ENCODE data around the gene HOXB3. TPM values are rescaled to one million over a fixed set of nuclear protein-coding genes. Genes with fewer than 3 reads are reported as not detected.

HOXB3 gene
- total RNA-seq, 1 experiment from 2014 or later, result not detected

GRCh38 chr17:48545022-48545375, 45.0 kb downstream of the HOXB3 start, which contains the start of gene HOXB2:
TSS of gene HOXB2 (minus strand) at chr17:48545109. CDS start at chr17:48544911, 198 bp downstream.
- H2AFZ ChIP-seq (ENCODE audit: low read length), result no peak within 1 kb of the TSS
- no peak within 1 kb of the TSS for H2AK5ac ChIP-seq (ENCODE audit: insufficient read length, low read length)
- no peaks in the 10 kb centered on the region for H3K79me2 ChIP-seq (ENCODE audit: insufficient read depth, low read length)
- H3K27ac ChIP-seq (ENCODE audit: insufficient read length, low read depth, low read length), result no peak within 1 kb of the TSS
- no peaks in the 10 kb centered on the region for H4K20me1 ChIP-seq (ENCODE audit: control insufficient read depth, insufficient read depth, insufficient read length)
- H3K23me2 ChIP-seq (ENCODE audit: insufficient read length, low read depth, low read length, poor library complexity, severe bottlenecking), result peaks cover 6% of the 10 kb centered on the region
- Mint-ChIP-seq H3K4me1 (peaks cover 36 to 70% of the 10 kb centered on the region in 2 experiments), H3K4me3 (peak within 1 kb of the TSS in 1 of 2 experiments; percentile 59; a peak in 2 of 5 replicates), H3K9me3 (peaks cover 1 to 20% of the 10 kb centered on the region in 2 experiments; a peak in 3 of 5 replicates), H3K36me3 (ENCODE audit: insufficient read depth in 1 of 3, low read depth in 3 of 3) (no peaks in the 10 kb centered on the region; a peak in 1 of 7 replicates), H3K27me3 (ENCODE audit: low read depth) (peaks cover 99% of the 10 kb centered on the region), H3K27ac (no peak within 1 kb of the TSS; a peak in 1 of 7 replicates)
- no peaks in the 10 kb centered on the region for H3K9me3 ChIP-seq (ENCODE audit: control insufficient read depth, low read depth, low read length)
- no peak within 1 kb of the TSS for H2BK12ac ChIP-seq (ENCODE audit: insufficient read length, low read depth, low read length)
- no peak within 1 kb of the TSS for H3K23ac ChIP-seq (ENCODE audit: insufficient read length, low read depth, low read length)
- H4K91ac ChIP-seq (ENCODE audit: insufficient read length, low read depth, low read length), result no peak within 1 kb of the TSS
- DNase-seq, result no peak
- no peak within 1 kb of the TSS for H3K56ac ChIP-seq (ENCODE audit: insufficient read length, low read depth, low read length)
- no peak within 1 kb of the TSS for H2BK15ac ChIP-seq (ENCODE audit: low read depth, low read length)
- H2BK120ac ChIP-seq (ENCODE audit: low read depth, low read length, poor library complexity, severe bottlenecking), result no peak within 1 kb of the TSS
- no peak within 1 kb of the TSS for H3T11ph ChIP-seq (ENCODE audit: low read length)
- H4K5ac ChIP-seq (ENCODE audit: insufficient read length, low read depth, low read length), result no peak within 1 kb of the TSS
- no peaks in the 10 kb centered on the region for H3K79me1 ChIP-seq (ENCODE audit: insufficient read depth, low read depth, low read length, poor library complexity, severe bottlenecking)
- H2BK20ac ChIP-seq (ENCODE audit: low read depth, low read length, poor library complexity, severe bottlenecking), result no peak within 1 kb of the TSS
- no peak within 1 kb of the TSS for H3K4ac ChIP-seq (ENCODE audit: low read depth, low read length)
- H3K4me2 ChIP-seq (ENCODE audit: insufficient read depth, insufficient read length, low read length), result peak within 1 kb of the TSS; percentile 30
- no peak within 1 kb of the TSS for H2BK5ac ChIP-seq (ENCODE audit: insufficient read length, low read length)
- no peak within 1 kb of the TSS for H3K14ac ChIP-seq (ENCODE audit: insufficient read depth, low read length)
- no CpG with 5 or more reads among the region's 12 CpGs for WGBS (ENCODE audit: extremely low coverage, insufficient read length, low lambda C conversion rate)
- no peak for TF ChIP-seq CTCF (conservative IDR thresholded peaks at IDR 0.05)
- H3K18ac ChIP-seq (ENCODE audit: insufficient read length, low read depth, low read length), result no peak within 1 kb of the TSS
- peaks cover 3% of the 10 kb centered on the region; the same call in 1 of the 2 replicates for H3K4me1 ChIP-seq (ENCODE audit: insufficient read depth, low read length)
- peaks cover 90% of the 10 kb centered on the region for H3K27me3 ChIP-seq (ENCODE audit: insufficient read depth, low read length)
- no peak within 1 kb of the TSS for H3K9ac ChIP-seq (ENCODE audit: extremely low read depth, insufficient read length, low read length)
- no peak within 1 kb of the TSS for H4K8ac ChIP-seq (replicated peaks; ENCODE audit: insufficient read length, low read depth, low read length)
